GM19463 (cell line): ENCODE data around the gene C14orf39.
A peak's percentile ranks its signal among the peaks of the same experiment; 100 is the strongest.

Source experiments
- ATAC-seq: cut with Tn5 transposase; IDR thresholded peaks from one replicate; pipeline ENCODE4 v1.9.1; 2021; ENCODE audit warnings: mild to moderate bottlenecking, moderate library complexity; ENCODE audit not compliant: unreplicated experiment

C14orf39 gene, protein sequence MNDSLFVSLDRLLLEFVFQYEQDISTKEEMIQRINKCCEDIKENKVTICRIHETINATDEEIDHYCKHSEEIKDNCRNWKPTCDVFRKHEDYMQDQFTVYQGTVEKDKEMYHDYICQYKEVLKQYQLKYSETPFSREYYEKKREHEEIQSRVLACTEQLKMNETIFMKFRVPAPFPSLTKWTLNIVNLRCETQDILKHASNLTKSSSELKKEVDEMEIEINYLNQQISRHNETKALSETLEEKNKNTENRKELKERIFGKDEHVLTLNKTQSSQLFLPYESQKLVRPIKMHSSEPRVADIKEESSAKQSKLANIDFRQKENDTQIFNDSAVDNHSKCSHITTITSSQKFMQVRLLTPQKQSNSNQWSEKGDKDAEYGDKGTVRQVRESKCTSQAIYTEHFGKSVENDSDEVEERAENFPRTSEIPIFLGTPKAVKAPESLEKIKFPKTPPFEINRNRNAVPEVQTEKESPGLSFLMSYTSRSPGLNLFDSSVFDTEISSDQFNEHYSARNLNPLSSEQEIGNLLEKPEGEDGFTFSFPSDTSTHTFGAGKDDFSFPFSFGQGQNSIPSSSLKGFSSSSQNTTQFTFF

GRCh38 chr14:60485598-60486251 lies at the start of gene C14orf39:
Gene C14orf39, minus strand, starts transcription at chr14:60486063. Its CDS starts 985 bp downstream, at chr14:60485078.
- ATAC-seq = no peak

- no peak for ATAC-seq
Observed at GRCh38 chr14:60532442-60532841, 46.6 kb upstream of the C14orf39 start.

DNA sequence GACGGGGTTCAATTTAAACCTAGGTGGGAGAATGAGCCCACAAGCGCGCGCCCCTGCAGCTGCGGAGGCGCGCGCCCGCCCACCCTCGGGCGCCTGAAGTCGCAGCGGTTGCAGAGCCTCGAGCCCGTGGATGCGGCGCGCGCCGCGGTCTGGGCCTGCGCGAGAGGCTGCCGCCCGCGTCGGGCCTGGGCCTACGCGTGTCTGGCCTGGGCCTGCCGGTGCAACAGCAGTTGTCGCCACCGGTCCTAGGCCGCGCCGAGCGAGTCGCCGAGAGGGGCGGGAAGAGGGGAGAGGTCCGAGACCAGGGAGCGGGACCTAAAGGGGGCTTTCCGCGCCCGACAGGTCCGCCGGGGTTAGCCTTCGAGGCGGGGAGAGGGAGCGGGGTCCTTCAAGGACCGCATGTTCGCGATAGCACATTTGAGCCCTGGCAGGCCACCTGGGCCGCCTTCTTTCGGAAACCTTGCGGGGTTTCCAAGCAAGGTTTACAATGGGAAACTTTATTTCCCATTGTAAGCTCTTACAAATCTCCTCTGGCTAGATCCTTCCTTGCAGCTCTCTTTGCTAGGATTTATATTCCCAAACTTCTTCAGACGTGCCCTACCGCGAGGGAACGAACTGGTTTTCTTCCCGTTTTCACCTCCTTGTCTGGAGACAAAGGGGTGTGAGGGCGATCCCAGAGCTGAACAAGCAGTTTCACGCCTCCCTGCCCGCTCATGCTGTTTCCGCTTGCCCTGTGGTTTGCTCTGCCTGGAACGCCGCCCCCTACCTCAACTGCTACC lies 29.8 kb upstream of the C14orf39 start:
- ATAC-seq = no peak

DNA sequence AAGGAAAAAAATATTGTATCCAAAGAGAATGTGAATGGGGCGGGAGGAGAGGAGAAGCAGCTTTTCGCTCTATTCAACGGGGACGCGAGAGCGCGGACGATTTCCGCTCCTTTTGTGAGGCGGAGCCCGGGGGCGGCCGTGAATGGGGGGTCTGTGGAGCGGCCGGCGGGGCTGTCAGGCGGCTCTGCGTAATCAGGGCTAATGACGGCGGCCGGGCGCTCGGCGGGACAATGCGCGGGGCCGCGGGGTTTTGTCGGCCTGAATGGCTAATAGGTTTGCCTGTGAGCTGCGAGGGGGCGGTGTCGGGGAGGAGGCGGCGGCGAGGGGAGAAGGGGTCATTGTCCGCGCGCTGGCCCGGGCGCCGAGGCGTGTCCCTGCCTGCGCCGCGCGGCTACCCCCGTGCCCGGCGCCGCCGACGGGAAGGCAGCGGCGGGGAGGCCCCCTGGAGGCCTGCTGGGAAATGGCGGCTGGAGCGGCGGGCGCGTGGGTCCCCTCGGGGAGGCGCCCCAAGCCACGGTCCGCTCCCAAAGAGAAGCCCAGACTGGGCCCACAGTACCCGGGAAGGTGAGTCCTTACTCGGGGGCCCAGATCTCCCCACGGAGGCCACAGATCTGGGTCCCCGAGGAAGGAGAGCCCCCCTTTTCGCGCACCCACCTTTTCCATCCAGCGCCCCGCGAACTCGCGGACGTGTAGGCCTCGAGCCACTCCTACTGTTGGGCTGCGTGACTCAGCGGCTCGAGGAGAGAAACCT lies 29.1 kb upstream of the C14orf39 start:
- peak; percentile 71 for ATAC-seq

DNA sequence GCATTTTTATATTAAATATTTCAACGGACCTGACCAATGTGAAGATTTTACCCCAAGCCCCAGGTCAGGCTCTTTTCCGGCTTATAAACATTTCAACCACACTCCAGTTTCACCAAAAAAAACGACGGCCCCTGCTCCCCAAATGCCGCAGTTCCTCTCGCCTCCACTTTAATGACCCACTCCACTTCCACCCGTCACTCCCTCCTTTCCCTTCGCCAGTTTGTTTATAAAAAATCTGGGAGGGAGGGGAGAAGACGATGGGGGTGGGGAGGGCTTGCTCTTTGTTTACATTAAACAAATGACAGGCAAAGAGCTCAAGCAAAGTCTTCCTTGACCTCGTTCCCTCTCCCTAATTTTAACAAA lies 28.5 kb upstream of the C14orf39 start:
- ATAC-seq = no peak

DNA sequence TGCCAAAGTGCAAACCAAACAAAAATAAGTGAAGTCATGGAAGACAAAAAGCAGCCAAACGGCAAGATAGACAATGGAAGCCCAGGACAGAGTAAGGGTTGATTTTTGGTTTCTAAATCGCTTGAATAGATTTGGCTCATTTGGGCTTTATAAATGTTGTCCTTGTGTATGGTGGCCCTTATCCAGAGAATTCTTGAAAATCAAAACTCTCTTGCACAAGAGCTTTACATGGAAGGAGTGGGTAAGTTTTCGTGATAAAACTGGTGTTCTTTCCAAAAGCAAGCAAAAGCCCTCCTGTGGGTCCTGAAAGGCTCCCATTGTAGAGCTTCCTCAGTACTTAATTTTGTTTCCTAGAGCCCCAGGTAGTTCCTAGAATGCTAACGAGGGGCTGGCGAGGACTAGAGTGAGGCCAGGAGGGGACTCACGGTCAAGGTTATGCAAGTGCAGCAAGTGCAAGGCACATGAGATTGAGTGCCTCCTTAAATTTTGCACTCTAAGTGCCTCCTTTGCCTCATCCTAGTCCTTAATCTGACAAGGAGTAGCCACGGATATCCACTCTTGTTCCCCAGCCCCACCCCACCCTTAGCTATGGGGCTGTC lies 27.2 kb upstream of the C14orf39 start:
- ATAC-seq = no peak

- no peak for ATAC-seq
Observed at GRCh38 chr14:60512126-60512525, 26.3 kb upstream of the C14orf39 start.

GRCh38 chr14:60510951-60511599 lies 25.2 kb upstream of the C14orf39 start:
- no peak for ATAC-seq

GRCh38 chr14:60510254-60510950 lies 24.5 kb upstream of the C14orf39 start:
- no peak for ATAC-seq

GRCh38 chr14:60509438-60510253 lies 23.8 kb upstream of the C14orf39 start:
- no peak for ATAC-seq

- ATAC-seq = no peak
Observed at GRCh38 chr14:60508707-60509437, 23.0 kb upstream of the C14orf39 start, which contains the start of gene SIX6. Gene SIX6, plus strand, starts transcription at chr14:60509146. Its CDS starts 253 bp downstream, at chr14:60509399.

GRCh38 chr14:60508363-60508706 lies 22.5 kb upstream of the C14orf39 start:
- no peak for ATAC-seq

- ATAC-seq = no peak
Observed at GRCh38 chr14:60506985-60507829, 21.3 kb upstream of the C14orf39 start.

DNA sequence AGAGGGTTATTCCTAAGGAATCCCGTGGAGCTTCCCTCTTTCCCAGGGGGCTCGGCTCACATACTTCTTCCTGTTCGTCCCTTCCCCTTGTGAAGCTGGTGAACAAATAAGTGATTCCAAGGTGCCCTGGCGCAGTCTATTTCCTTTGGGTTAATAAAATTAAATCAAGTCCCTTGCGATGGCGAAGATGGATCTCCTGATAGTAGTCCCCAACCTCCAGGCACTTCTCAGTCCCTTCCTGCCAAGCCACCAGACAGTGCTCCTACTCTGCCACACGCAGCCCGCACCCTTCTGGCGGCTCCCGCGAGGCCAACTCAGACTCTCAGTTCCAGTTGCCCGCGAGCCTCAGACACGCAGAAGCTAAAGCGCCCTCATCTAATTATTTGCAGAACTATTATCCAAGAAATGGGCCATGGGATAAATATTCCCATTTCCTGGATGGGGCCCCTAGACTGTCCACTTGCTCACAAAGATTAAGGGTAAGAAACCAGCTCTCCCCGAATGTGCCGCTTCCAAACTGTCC lies 20.7 kb upstream of the C14orf39 start:
- no peak for ATAC-seq

DNA sequence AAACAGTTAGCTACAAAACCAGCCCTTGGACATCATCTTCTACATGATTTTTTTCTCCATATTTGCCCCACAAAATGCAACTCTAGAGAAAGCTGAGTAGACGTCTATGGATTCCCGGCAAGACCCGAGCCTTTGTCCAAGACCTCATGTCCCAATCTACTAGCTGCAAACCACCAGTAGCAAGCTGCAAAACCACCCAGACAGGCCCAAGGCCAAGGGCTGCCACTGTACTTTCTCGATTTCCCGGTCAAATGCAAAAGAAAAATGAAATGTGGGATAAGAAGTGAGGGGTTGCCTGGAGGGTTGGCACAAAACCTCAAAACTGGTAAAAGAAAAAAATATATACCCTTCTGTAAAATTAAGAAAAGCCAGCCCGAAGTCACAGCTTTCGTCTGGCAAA lies 20.1 kb upstream of the C14orf39 start:
- ATAC-seq = no peak

DNA sequence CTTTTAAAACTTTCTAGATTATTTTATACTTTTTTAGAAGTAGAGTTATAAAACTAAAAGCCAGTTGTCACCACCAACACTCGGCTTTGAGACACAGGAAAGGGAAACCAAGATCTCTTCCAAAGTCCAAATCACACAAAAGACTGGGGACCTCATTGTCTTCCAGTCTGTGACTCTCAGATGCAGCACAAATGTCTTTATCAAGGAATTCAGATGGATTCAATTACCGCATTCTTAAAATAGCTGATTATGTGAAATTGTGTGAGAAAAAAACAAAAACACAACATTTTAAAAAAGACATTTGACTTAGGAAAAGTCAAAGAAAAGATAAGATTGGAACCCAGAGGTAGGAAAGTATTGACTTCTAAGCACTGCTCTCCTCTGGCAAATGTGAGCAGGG lies 19.6 kb upstream of the C14orf39 start:
- ATAC-seq = no peak
